Left lobe of liver (tissue), 2 donors: ENCODE data around the gene CFAP206. TPM values are rescaled to one million over a fixed set of nuclear protein-coding genes. Genes with fewer than 3 reads are reported as not detected.
A peak's percentile ranks its signal among the peaks of the same experiment; 100 is the strongest.

ENCODE experiments used
- ATAC-seq: fragments of 200-7000 bp; cut with Tn5 transposase; one replicate; pipeline ENCODE4 v1.9.1; 2020; ENCODE audit warnings: mild to moderate bottlenecking, moderate library complexity
- DNase-seq: peaks from one replicate; pipeline ENCODE4 v3.0.0-alpha.2; 2020; ENCODE audit warnings: low spot score
- total RNA-seq: library from RNA; stranded (reverse); gene quantifications from one replicate; pipeline ENCODE4 v1.2.1, GENCODE V29; 2021
- donor health status: DM: no; HTN: no; CAD: no; lungs with moderate emphysema.
- donor health status: DM: no; HTN: yes; CAD: no.

The CFAP206 gene
- total RNA-seq, result not detected

DNA sequence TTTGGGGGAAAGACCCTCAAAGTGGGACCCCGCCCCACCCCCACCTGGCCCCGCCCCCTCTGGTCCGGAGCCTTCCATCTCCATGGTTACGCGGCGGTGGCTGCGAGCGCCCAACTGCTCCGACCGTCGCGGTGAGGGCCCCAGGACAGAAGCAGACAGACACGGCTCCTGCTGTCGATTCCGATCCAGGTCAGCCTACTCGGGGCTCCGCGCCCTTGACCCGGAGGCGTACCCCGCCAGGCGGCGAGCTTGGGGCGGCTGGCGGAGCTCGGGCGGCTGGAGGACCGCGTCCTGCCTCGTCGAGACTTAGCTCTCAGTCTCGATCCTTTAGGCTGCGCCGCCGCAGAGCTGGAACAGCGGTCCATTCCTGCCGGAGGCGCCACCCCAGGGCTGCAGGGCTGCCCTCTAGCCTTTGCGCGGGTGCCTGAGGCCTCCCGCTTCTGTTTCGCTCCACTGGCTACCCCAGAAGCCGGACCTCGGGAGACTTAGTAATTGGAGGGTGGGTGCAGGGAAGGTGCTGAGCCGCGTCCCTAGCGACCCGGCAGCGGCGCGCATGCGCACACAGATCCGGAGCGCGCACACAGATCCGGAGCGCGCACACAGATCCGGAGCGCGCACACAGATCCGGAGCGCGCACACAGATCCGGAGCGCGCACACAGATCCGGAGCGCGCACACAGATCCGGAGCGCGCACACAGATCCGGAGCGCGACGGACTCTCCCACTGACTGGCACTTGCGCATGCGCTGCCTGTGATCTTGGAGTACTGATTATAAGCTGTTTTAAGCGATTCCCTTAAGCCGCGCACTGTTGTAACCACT lies at the start of gene CFAP206:
Gene CFAP206, plus strand, starts transcription at position 72 of the 820 bp plus-strand sequence. CDS start 1,868 bp downstream, outside the sequence.
- DNase-seq (peak; percentile 84), ATAC-seq (peak; percentile 93)

DNA sequence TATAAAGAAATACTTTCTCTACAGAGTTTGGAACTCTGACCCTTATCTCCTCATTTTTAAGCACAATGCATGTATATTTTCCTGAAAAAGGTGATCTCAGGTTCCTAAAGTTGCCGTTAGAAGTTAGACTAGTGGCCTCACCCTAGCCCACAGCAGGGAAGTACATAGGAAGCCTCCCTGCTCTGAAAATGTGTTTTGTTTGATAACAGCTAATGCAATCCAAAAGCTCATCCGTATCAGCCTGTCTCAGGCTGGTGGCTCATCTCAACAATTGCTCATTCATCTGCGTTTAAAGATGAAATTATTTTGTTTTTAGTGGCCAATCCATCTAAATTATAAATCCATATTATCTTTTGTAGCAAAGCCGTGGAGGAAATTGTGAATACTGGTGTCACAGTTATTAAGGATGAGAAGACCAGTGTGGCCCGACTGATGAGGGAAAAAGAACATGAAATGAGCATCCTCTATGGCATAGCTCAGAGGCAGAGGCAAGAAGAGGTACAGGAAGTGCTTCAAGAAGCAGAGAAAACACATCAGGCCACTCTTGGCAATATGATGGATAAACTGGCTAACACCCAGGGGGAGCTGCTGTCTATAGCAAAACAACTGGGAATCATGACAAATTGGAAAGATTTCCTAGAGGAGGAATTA lies 43.0 kb upstream of the CFAP206 start:
- DNase-seq (no peak), ATAC-seq (no peak)

DNA sequence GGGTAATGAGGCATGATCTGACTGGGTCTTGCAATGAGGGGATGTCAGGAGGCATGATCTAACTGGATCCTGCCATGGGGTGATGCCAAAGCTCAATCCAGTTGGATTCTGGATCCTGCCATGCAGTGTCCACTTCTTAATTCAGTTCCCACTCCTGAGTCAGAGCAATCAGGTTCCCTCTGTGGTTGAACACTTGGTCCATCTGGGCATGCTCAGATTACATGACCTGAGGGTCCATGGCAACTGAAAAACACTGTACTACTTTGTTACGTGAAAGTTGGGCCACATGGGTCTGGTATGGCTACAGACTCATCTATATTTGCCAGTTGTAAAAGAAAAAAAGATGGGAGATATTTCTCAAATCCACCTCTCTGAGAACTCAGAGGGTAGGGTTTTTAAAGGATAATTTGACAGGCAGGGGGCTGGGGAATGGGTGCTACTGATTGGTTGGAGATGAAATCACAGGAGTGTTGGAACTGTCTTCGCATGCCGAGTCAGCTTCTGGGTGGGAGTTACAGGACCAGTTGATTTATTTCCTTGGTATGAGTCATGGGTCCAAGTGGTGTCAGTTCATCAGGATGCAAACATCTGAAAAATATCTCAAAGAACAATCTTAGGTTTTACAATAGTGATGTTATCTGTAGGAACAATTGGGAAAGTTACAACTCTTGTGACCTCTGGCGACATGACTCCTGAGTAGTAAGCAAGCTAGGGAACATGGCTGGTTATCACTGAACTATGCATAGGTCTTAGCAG lies 41.5 kb upstream of the CFAP206 start:
- no peak for DNase-seq
- no peak for ATAC-seq

- no peak for DNase-seq
- ATAC-seq, result no peak
These were observed 40.9 kb upstream of the CFAP206 start for GRCh38 chr6:87366899-87367298.

GRCh38 chr6:87373377-87373776 lies 34.4 kb upstream of the CFAP206 start:
- ATAC-seq (no peak), DNase-seq (no peak)

DNA sequence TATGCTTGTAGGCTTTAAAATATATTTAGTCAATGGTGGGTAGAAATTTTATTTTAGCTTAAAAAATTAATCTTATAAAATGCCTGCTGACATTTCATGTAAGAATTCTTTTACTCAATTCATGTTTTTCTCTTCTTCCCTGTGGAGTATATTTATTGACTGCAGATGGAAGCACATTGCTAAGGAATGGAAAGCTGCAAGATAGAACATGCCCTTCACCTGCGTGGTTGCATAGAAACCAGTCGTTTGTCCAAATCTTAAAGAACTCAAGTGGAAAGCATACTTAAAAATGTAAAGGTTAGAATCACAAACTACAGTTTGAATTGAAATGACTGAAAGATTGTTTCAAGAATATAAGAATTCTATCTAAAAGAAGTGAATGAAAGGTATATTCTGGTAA lies 32.5 kb upstream of the CFAP206 start:
- no peak for DNase-seq
- no peak for ATAC-seq

DNA sequence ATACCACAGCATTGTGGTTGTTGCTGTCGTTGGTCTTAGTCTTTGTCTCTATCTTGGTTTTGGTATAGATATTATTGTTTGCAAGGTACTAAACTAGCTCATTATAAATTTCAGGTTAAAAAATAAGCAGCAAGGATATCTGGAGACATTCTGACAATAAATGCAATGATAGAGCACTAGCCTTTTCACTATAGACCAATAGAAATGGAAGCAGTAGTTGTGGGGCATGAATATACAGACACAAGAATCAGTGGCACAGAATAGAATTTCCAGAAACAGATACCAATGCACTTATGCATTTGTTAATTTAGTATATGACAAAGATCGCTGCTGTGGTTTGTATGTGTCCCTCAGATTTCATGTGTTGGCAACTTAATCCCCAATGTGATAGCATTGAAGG lies 31.1 kb upstream of the CFAP206 start:
- DNase-seq, result no peak
- ATAC-seq, result no peak

DNA sequence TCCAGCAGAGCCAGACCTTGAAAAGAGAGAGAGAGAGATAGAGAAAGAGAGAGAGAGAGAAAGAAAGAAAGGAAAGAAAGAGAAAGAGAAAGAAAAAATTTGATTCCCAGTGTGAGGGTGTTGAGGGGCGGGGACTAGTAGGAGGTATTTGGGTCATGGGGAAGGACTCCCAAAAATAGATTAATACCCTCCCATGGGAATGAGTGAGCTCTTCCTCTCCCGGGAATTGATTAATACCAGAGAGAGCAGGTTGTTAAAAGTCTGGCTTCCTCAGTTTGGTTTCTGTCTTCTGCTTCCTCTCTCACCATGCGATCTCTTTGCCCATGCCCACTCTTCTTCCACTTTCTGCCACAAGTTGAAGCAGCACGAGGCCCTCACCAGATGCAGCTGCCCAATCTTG lies 28.8 kb upstream of the CFAP206 start:
- ATAC-seq, result no peak
- DNase-seq, result no peak

- DNase-seq (no peak), ATAC-seq (no peak)
These were observed 24.9 kb upstream of the CFAP206 start for GRCh38 chr6:87382861-87383260.

- ATAC-seq, result no peak
These were observed 23.7 kb upstream of the CFAP206 start for GRCh38 chr6:87384038-87384437.

GRCh38 chr6:87384449-87384848 lies 23.3 kb upstream of the CFAP206 start:
- ATAC-seq, result no peak

More at GRCh38 chr6:87384038-87384437, 23.7 kb upstream of the CFAP206 start:
- no peak for DNase-seq

GRCh38 chr6:87391334-87391733 lies 16.4 kb upstream of the CFAP206 start:
- DNase-seq (peak; percentile 55), ATAC-seq (peak; percentile 98)

More at GRCh38 chr6:87384449-87384848, 23.3 kb upstream of the CFAP206 start:
- DNase-seq, result no peak

GRCh38 chr6:87393026-87393622 lies 14.6 kb upstream of the CFAP206 start:
- DNase-seq, result no peak
- ATAC-seq, result peak; percentile 91

DNA sequence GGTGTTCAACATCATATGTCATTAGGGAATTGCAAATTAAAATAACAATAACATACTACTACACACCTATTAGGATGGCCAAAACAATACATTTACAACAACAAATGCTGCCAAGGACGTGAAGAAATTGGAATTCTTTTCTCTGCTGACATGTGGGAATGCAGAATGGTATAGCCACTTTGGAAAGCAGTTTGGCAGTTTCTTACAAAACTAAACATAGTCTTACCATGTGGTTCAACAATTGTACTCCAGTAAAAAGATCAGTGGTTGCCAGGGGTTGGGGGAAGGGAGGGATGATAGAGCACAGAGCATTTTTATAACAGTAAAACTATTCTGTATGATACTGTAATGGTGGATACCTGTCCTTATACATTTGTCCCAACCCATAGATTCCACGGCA lies 12.3 kb upstream of the CFAP206 start:
- ATAC-seq (no peak), DNase-seq (no peak)

DNA sequence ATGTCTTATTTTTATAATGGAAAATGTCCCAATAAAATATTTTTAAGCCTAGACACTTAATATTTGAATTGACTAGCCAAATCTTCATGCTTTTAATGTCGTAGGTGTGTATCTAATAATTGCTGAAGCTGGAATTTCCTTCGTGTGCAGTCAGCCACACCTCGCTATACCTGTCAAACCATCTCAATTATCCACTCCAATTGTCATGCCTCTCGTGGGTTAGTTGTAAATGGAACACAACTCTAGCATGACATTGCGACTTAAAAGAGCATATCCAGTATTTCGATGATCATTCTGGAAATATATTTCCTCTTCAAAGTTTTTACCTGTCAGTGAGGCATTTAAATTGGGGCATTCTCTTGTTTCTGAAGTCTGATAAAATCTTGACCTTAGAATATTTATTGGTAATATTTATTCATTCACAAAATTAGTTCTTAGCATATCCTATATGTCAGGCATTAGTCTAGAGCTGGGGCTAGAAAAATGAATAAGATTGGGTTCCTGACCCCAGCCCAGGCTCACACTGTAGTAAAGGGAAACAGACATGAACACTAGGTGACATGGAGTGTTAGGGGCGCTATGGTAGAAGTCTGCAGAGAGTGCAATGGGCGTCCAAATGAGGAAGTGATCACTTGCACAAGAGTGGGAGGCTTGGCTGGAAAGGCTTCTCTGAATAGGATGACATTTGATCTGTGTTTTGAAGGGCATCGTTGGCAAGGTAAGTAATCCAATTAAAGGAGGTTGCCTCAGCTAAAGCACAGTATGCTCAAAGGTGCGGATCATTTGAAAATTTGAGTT lies 11.0 kb upstream of the CFAP206 start:
- DNase-seq (no peak), ATAC-seq (no peak)

GRCh38 chr6:87397656-87398055 lies 10.1 kb upstream of the CFAP206 start:
- DNase-seq (no peak), ATAC-seq (no peak)

DNA sequence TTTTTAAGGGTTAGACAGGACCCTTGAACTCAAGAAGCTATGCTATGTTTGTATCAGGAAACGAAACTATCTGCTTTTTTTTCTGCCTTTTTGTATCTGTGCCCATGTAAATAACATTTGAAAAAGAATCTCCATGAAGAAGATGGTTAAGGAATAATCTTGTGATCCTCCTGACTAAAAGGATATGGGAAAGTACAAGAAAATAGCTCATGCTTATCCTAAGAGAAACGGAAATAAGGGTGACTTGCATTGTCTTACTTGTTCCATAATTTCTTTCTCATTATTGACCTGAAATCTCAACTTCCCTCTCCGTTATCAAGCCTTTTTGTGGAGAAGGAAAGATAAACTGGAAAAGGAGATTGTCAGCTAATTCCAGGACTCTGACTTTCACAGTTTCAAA lies 5.9 kb upstream of the CFAP206 start:
- ATAC-seq (peak; percentile 34), DNase-seq (no peak)

GRCh38 chr6:87407561-87407900 lies 241 bp upstream of the CFAP206 start:
- ATAC-seq (peak; percentile 31), DNase-seq (no peak)

DNA sequence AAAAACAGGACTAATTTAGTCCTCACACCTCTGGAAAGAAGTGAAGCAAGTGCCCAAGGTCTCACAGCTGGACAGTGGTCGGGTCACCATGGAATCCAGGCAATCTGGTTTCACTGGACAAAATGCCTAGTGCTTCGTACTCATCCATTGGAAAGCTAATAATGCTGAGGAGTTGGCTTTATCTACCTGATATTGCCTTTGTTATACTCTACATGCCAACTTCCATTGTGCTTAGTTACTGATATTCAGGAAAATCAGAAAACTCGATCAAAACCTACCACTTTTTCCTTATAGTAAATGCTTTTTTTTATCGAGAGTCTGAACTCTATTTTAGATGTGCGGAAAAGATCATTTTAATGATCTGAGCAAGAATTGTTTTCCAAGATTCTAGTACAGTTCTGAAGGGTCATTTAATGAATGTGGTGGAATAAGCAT lies 966 bp downstream of the CFAP206 start:
- DNase-seq (no peak), ATAC-seq (peak; percentile 40)

DNA sequence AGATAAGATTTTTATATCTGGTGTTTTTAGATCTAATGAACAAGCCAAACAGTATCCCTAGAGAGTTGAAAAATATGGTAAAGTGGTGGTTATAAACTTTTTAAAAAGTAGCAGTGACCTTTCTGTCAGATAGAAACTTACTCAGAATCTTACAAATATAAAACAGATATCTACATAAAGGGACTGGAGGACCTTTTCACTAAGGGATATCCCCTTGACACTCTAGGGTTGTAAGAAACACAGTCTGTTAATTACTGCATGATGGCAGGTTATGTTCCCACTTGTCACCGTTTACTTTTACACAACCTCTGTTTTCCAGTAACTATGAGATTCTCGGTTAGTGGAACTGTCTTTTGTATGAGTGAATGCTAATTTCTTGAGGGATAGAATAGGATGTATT lies 11.5 kb downstream of the CFAP206 start:
- no peak for ATAC-seq

More for the DNA sequence above, 11.5 kb downstream of the CFAP206 start:
- no peak for DNase-seq
